Sigmoid colon (tissue), 7 donors: ENCODE results near the gene APLP2. TPM values are rescaled to one million over a fixed set of nuclear protein-coding genes. Genes with fewer than 3 reads are reported as not detected.
"Not testable (repeated sequence)": the region's sequence is repeated elsewhere in the genome, so short reads cannot be mapped to it uniquely, and the experiment has no call there.

ENCODE experiments used
- DNase-seq: peaks from one replicate; pipeline ENCODE4 v3.0.0-alpha.2; 2019
- H3K27ac ChIP-seq, 4 donors: fragments of 200-600 bp; sonication (generic); one replicate each; pipeline ENCODE4 v1.5.1; 2016 to 2019; ENCODE audit warnings: mild to moderate bottlenecking in 1 of 4
- H3K27me3 ChIP-seq, 3 donors: fragments of 200-600 bp; sonication (generic); one replicate each; pipeline ENCODE4 v1.5.1; 2019; ENCODE audit warnings: mild to moderate bottlenecking in 1 of 3
- H3K36me3 ChIP-seq, 4 donors: fragments of 200-600 bp; sonication (generic); one replicate each; pipeline ENCODE4 v1.5.1; 2016 to 2019
- H3K4me1 ChIP-seq, 4 donors: fragments of 200-600 bp; sonication (generic); one replicate each; pipeline ENCODE4 v1.5.1; 2017 to 2019
- H3K4me3 ChIP-seq, 4 donors: fragments of 200-600 bp; sonication (generic); one replicate each; pipeline ENCODE4 v1.5.1; 2017 to 2019; ENCODE audit warnings: mild to moderate bottlenecking in 2 of 4, moderate library complexity in 1 of 4
- H3K9me3 ChIP-seq, 4 donors: fragments of 200-600 bp in 3 of 4; sonication (generic) in 3 of 4; one replicate each; pipeline versions ENCODE4 v1.5.1 to v1.6.1; 2013 to 2019
- CTCF ChIP-seq, 4 experiments: fragments of 450-650 bp in 3 of 4; fragments of 200-600 bp in 1 of 4; IDR thresholded peaks; one replicate each; pipeline ENCODE4 v1.5.1; 2016 to 2019; ENCODE audit warnings: antibody characterized with exemption in 4 of 4, mild to moderate bottlenecking in 3 of 4, moderate library complexity in 2 of 4
- EP300 ChIP-seq, 4 donors: sonication (generic); formaldehyde crosslinking; IDR thresholded peaks; one replicate each; pipeline ENCODE4 v1.6.1; 2017; ENCODE audit warnings: antibody characterized with exemption in 4 of 4
- POLR2A ChIP-seq, 2 donors: fragments of 450-650 bp; IDR thresholded peaks; one replicate each; pipeline ENCODE4 v1.6.1; 2016; ENCODE audit warnings: antibody characterized with exemption in 2 of 2, mild to moderate bottlenecking in 2 of 2, moderate library complexity in 2 of 2
- POLR2AphosphoS5 ChIP-seq, 4 donors: sonication (generic); formaldehyde crosslinking; IDR thresholded peaks; one replicate each; pipeline ENCODE4 v1.6.1; 2017; ENCODE audit warnings: antibody characterized with exemption in 4 of 4
- WGBS, 2 donors: extraction: QIAGEN DNeasy Blood & Tissue Kit; methylation state at CpG; one replicate each; pipeline ENCODE4 v1.1.7; 2013; 5-methylcytosine and 5-hydroxymethylcytosine counted together
- intact Hi-C: fragments of 100-400 bp; cut with DNase I; formaldehyde crosslinking; loops from one replicate; pipeline ENCODE4 v1.15.1; 2023
- polyA plus RNA-seq, 3 donors: library from polyadenylated mRNA; stranded (reverse); fragments of 200-250 nt; gene quantifications; one replicate each; pipeline ENCODE4 v1.2.3, GENCODE V29; 2013
- total RNA-seq, 4 donors: library from RNA; depleted of rRNA; stranded (reverse); fragments of >200 nt; gene quantifications; one replicate each; pipeline ENCODE4 v1.1.0, GENCODE V29; 2016
- donor health status: healthy with polysubstance abuse.
- donor health status: Bipolar disorder and iron deficiency.
- donor health status: healthy.

Gene APLP2
- total and polyA plus RNA-seq, 7 donors, result 39.0 to 276 (median 247) TPM

DNA sequence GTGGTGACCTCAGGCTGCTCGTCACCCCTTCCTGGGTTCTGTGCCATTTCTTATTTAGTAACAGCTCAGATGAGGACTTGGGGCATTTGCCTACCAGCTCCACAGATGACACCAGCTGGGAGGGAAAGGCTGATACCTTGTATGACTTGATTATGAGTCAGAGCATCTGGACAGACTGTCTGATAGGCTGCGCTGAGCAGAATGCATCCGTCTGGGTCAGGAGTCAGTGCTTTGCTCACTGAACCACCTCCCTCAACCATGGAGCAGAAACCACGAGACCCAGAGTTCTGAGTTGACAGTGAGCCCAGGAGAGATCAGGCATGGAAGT, 96.7 kb downstream of the APLP2 start:
- H3K27ac ChIP-seq, result no peak overlapping the region
- intact Hi-C loops, result no loop called here
- WGBS, 2 donors, result 8 to 32% methylated on average over 4 of the region's 4 CpGs

GRCh38 chr11:130167146-130167545, 97.5 kb downstream of the APLP2 start:
- H3K4me1 ChIP-seq, result no peaks in the 10 kb centered on the region
- no peak overlapping the region for H3K4me3 ChIP-seq
- no peak overlapping the region for H3K27ac ChIP-seq
- intact Hi-C loops, result no loop called here
- H3K9me3 ChIP-seq, result no peaks in the 10 kb centered on the region
- no peaks in the 10 kb centered on the region for H3K36me3 ChIP-seq
- TF ChIP-seq CTCF (IDR thresholded peaks at IDR 0.05) (no peak), POLR2A (IDR thresholded peaks at IDR 0.05) (no peak), EP300 (IDR thresholded peaks at IDR 0.05) (no peak), POLR2AphosphoS5 (IDR thresholded peaks at IDR 0.05) (no peak)
- H3K27me3 ChIP-seq, result peaks cover 0 to 9% (median 0%) of the 10 kb centered on the region in 3 donors
- no peak for DNase-seq
- 68 to 92% methylated on average over 3 of the region's 3 CpGs for WGBS, 2 donors

More for the DNA sequence above, 96.7 kb downstream of the APLP2 start:
- Histone ChIP-seq H3K36me3 (no peaks in the 10 kb centered on the region), H3K9me3 (no peaks in the 10 kb centered on the region), H3K27me3 (peaks cover 0 to 16% (median 0%) of the 10 kb centered on the region in 3 donors), H3K4me1 (no peaks in the 10 kb centered on the region), H3K4me3 (no peak overlapping the region)
- TF ChIP-seq POLR2AphosphoS5 (IDR thresholded peaks at IDR 0.05) (no peak), POLR2A (IDR thresholded peaks at IDR 0.05) (peak in 1 of 2 donors; percentile 16)
- no peak for DNase-seq

- no peak for DNase-seq
- TF ChIP-seq EP300 (IDR thresholded peaks at IDR 0.05), result no peak
- no peaks in the 10 kb centered on the region for H3K4me1 ChIP-seq
- no peaks in the 10 kb centered on the region for H3K27me3 ChIP-seq
- H3K9me3 ChIP-seq, result no peaks in the 10 kb centered on the region
- 19 to 61% methylated on average over 7 of the region's 7 CpGs for WGBS, 2 donors
- intact Hi-C loops, result no loop called here
- H3K27ac ChIP-seq, result no peak overlapping the region
- H3K4me3 ChIP-seq, result no peak overlapping the region
- no peaks in the 10 kb centered on the region for H3K36me3 ChIP-seq
Measured at GRCh38 chr11:130168105-130168504, 98.4 kb downstream of the APLP2 start.

DNA sequence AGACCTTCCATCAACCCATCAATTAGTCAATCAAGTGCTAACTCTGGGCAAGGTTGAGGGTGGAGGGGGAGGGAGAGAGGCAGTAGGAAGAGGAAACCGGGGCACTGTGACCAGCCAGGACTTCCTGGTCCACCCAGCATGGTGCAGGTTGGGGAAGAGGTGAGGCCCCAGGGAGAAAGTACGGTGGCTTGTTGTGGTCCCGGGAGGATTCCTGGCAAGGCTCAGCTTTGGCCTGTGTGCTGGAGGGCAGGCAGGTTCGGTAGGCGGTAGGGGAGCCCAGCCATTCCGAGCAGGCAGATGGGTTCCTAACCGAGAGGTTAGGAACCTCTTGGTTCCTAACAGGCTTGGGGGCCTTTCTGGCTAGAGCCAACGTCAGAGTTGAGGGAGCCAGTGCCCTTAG, 100.7 kb downstream of the APLP2 start:
- DNase-seq, result no peak
- H3K27ac ChIP-seq, result no peak overlapping the region
- WGBS, 2 donors, result 27 to 63% methylated on average over 8 of the region's 8 CpGs
- intact Hi-C loops, result no loop called here
- no peak overlapping the region for H3K4me3 ChIP-seq
- no peaks in the 10 kb centered on the region for H3K36me3 ChIP-seq
- TF ChIP-seq POLR2A (IDR thresholded peaks at IDR 0.05) (no peak), CTCF (IDR thresholded peaks at IDR 0.05) (no peak), POLR2AphosphoS5 (IDR thresholded peaks at IDR 0.05) (no peak), EP300 (IDR thresholded peaks at IDR 0.05) (no peak)
- H3K9me3 ChIP-seq, result peaks cover 0 to 6% (median 3%) of the 10 kb centered on the region in 4 donors
- no peaks in the 10 kb centered on the region for H3K4me1 ChIP-seq
- no peaks in the 10 kb centered on the region for H3K27me3 ChIP-seq

DNA sequence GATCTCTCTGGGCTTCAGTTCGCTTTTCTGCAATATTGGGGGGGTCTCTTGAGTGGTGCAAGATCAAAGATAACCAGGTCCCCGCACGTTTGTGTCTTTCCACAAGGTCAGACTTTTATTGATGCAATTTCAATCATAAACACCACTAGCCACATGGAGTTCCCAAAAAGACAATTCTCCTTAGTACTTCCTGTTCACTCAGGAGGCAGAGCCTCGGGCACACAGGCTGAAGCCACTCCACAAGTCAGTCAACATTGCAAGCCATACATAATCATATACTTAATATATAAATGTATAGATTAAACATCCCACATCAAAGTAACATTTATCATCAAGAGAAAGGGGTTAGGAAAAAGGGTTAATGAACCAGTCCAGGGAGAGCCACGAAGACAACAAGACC, 101.8 kb downstream of the APLP2 start:
- Histone ChIP-seq H3K4me1 (no peaks in the 10 kb centered on the region), H3K4me3 (no peak overlapping the region), H3K9me3 (peaks cover 0 to 6% (median 3%) of the 10 kb centered on the region in 4 donors), H3K27me3 (no peaks in the 10 kb centered on the region), H3K27ac (no peak overlapping the region), H3K36me3 (no peaks in the 10 kb centered on the region)
- intact Hi-C loops, result no loop called here
- 7 to 35% methylated on average over 5 of the region's 5 CpGs for WGBS, 2 donors
- no peak for DNase-seq
- TF ChIP-seq EP300 (IDR thresholded peaks at IDR 0.05), result no peak
- TF ChIP-seq POLR2AphosphoS5 (IDR thresholded peaks at IDR 0.05), result no peak
- no peak for TF ChIP-seq POLR2A (IDR thresholded peaks at IDR 0.05)
- no peak for TF ChIP-seq CTCF (IDR thresholded peaks at IDR 0.05)

DNA sequence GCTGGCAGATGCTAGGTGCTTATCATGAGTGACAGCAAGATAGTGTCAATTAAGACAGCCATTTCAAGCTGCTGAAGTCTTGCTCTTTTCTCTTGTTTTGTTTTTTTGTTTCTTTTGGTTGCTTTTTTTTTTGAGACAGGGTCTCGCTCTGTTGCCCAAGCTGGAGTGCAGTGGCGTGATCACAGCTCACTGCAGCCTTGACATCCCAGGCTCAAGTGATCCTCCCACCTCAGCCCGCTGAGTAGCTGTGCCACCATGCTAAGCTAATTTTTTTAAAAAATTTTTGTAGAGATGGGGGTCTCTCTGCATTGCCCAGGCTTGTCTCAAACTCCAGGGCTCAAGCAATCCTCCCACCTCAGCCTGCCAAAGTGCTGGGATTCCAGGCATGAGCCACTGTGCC, 102.3 kb downstream of the APLP2 start:
- DNase-seq, H3K4me3 ChIP-seq, H3K27me3 ChIP-seq, H3K9me3 ChIP-seq, H3K36me3 ChIP-seq, intact Hi-C loops, H3K4me1 ChIP-seq, H3K27ac ChIP-seq: not testable (repeated sequence)
- 59 to 70% methylated on average over 3 of the region's 3 CpGs for WGBS, 2 donors
